Measurements from ENCODE around the gene AOAH.

Gene AOAH

DNA sequence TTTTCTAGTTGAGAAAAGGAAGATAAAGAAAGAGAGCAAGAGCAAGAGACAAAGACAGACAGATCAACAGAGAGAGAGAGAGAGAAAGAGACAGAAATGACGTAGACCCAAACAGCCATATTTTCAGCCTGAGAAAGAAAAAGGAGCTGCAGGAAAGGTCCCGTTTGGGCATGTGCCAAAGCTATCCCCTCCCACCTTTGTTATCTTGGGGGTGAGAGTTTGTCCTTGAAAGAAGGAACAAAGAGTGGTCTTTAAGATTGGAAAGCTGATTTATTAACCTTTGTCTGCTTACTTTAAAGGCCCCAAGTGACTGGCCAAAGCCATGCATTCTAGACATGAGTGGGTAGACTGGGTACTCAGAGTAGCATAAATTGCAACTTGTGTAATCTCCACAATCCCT, 98.2 kb downstream of the AOAH start:
- no peak for DNase-seq

DNA sequence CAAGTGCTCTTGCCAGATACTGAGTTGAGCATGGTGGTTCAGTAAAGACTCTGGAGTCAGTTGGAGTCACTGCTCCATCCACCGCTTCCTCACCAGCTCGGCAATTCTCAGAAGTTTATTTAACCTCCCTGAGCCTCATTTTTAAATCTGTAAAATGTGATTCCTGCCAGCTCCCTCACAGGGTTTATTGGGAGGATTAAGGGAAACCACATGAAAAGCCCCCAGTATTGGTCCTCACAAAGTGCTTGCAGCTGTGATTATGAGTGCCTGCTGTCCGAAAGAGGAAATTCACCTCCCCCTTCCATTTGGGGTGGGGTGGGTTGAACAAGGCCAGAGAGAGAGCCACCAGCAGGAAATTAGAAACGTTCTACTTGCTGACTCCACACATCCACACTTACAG, 99.0 kb downstream of the AOAH start:
- no peak for DNase-seq

- DNase-seq: no peak
These were observed 101.0 kb downstream of the AOAH start for GRCh38 chr7:36623247-36623646.

- no peak for DNase-seq
These were observed 102.9 kb downstream of the AOAH start for GRCh38 chr7:36621396-36621795.

GRCh38 chr7:36620166-36620708, 104.1 kb downstream of the AOAH start:
- DNase-seq: no peak

DNA sequence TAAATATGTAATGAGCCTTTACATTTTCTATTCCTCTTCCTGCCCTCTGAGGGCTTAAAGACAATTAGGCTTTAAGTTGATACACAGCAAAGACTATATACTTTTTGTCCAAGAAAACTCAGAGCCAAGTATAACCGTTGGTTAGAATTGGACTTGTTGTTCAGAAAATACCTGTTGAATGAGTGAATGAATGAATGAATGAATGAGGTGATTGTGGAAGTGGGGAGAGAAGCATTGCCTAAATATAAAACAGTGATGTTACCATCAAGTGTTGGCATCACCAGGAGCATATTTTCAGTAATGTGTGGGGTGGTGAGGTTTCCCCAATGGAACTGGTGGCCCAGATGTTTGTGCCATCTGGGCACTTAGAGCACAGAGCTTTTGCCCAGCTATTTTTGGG, 106.9 kb downstream of the AOAH start:
- DNase-seq: no peak

DNA sequence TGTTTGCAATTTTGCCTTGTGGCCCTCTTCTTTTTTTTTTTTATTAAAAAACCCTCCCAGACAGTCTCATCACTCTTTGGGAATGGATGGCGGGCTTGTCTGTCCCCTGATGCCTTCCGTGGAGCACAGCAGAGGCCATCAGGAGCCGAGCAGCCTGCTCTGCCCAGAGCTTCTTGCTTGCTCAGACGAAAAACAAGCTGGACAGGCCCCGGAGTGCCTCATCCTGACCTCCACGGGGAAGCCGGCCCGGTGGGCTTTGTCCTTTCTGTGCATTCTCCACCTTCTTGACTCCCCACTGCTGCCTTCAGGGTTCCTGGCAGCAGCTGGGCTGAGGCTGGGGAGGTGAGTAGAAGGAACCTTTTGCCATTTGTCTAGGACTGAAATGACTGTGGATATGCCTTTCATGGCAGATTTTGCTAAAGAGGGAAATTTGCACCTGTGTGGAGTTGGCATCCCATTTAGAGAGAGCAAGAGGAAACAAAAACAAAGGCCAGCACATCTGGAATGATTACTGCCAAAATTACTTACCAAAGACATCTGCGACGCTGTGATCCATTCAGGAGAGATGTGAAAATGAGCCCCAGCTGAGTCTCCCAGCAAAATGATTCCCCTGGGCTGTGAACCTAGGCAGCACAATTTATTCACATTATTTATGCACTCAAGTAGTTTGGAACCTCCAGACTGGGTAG, 108.3 kb downstream of the AOAH start:
- DNase-seq: no peak

- no peak for DNase-seq
These were observed 109.3 kb downstream of the AOAH start for GRCh38 chr7:36614959-36615358.

DNA sequence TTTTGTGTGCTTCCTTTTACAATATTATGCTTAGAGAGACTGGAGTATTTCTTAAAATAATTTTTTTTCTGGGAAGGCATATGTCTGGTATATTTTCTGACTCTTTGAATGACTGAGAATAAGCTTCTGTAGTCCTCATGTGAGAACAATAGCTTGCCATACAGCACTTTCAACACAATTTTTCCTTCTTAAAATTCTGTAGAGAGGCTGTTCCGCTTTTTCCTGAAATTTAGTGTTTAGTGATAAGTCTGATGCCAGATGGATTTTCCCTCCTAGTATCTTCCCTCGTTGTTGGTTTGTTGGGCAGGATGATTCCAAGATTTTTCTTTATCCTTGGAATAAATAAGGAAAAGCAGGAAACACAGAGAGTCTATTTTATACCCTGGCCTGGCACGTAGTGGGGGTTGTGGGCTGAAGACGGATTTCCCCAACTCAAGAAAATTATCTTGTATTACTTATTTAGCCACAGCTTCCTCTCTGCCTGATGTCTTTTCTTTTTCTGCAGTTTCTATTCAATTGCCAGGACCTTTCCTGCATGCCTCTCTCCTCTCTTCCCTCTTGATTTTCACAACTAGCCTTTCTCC, 111.2 kb downstream of the AOAH start:
- DNase-seq: no peak

GRCh38 chr7:36611703-36612102, 112.6 kb downstream of the AOAH start:
- DNase-seq: no peak

DNA sequence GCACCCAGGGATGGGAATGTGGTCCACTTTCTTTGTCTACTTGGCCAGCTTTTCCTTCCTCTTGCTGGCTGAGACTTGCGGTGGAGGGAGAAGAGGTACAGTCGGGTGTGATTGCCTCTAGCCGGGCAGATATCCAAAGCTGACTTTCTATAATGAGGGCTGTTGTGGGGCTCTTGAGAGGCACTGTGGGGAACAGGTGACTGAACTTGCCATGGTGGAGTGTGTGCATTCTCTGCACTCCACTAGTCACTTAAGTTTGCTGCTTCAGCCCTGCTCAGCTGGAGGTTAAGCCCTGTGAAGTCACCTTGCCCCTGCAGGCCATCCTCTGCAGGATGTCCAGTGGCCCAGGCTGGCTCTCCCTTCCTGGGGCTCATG, 116.6 kb downstream of the AOAH start:
- DNase-seq: no peak

DNA sequence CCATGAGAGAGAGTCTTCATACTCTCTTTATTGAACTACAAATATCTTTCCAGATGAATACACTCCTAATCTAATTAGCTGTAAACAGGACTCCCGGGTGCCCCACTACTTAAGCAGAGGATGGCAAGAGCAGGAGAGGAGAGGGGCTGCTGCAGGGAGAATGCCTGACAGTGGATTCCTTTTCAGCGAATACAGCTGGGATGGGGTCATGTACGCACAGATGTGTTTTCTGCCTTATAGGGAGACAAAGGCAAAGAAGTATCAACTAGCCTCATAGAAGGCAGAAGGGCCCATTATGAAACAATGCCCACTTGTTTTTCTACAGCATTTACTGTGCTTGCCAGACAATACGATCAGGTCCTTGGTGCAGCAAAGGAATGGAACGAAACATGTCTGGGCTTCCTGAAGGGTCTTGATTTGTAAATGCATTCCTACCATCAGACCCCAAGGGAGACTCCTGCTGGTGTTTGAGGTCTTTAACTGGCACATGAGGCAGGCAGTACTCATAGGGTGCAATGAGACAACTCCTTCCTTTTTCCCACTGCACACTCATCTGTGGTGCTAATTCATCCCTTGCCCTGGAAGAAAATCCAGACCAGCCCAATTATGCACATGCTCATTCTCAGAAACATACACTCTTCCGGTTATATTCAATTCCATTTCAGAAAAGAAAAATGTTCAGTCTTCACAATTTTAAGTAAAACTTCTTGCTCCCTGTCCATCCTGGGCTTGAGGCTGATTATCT, 117.1 kb downstream of the AOAH start:
- DNase-seq: no peak

GRCh38 chr7:36606153-36606975, 117.9 kb downstream of the AOAH start:
- DNase-seq: no peak

- no peak for DNase-seq
These were observed 118.8 kb downstream of the AOAH start for GRCh38 chr7:36605261-36606051.

DNA sequence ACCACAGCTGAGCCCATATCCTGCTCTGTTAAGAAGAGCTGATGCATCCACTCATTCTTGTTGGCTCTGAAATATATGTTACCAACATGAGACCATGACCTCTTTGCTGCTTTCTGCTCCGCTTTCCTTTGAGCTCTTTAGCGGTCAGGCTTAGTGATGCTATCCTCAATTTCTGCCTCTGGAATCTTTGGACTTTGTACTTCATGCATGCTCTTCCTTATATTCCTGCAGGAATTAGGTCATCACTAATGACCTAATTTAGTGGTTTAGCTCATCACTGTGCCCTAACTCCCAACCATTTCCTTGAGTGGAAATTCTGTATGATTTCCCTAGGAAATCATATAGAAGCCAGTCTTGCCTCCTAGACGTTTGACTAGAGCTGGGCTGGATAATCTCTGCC, 119.5 kb downstream of the AOAH start:
- DNase-seq: no peak

GRCh38 chr7:36602934-36603887, 121.1 kb downstream of the AOAH start:
- DNase-seq: peak in 1 of 5 experiments; percentile 37

DNA sequence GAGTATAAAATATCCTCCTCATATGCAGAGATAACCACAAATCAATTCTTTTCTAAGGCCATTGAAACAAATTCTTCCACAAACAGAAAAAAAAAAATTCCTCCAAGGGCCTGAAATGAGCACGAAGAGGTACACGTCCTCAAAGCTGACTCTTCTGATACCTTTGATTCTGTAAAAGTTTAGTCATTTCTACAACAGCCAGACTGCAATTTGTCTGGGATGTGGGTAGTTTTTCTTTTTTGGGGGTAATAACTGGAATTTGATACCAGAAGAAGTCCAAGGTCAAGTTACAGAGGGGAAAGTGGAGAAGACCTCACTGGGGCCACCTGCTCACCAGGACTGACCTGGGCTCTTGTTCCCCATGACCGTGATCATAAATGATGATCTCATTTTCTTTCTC, 121.8 kb downstream of the AOAH start:
- DNase-seq: peak in 1 of 5 experiments; percentile 21

GRCh38 chr7:36601601-36602000, 122.7 kb downstream of the AOAH start:
- peak in 1 of 5 experiments; percentile 21 for DNase-seq

- peak in 1 of 5 experiments; percentile 61 for DNase-seq
These were observed 123.3 kb downstream of the AOAH start for GRCh38 chr7:36600869-36601530.

DNA sequence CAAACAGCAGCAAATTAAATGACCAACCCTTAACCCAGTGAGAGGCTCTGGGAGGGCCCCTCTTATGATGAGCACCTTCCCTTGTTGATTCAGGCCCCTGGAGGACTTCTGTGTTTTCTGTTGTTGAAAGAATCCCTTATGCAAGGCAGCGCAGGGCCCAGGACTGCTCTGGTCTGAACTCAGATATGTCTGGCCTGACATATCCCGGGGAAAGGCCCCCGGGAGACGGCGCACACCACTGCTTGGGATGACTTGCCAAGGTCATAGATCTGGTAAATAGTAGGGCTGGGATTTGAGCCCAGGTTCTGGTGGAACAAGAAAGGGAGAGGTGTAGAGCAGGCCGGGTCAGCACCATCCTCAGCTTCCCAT, 124.0 kb downstream of the AOAH start:
- DNase-seq: no peak

All from T-helper 2 cell (primary cell).